DND-41 (cell line): ENCODE measurements around the gene PAK4.
"Not testable (repeated sequence)": the region's sequence is repeated elsewhere in the genome, so short reads cannot be mapped to it uniquely, and the experiment has no call there.

Experiments used
- ATAC-seq: fragments of 200-7000 bp; cut with Tn5 transposase; 3 replicates; pipeline ENCODE4 v1.9.1; 2021; ENCODE audit warnings: low read depth; ENCODE audit not compliant: insufficient read depth
- DNase-seq: peaks from one replicate; pipeline ENCODE4 v3.0.0-alpha.2; 2020
- H2AFZ ChIP-seq: 2 replicates; pipeline ENCODE4 v1.6.0; 2012; ENCODE audit warnings: low read depth, low read length
- H3K27ac ChIP-seq: 2 replicates; pipeline ENCODE4 v1.5.1; 2012; ENCODE audit warnings: low read length, inconsistent platforms
- H3K27me3 ChIP-seq: fragments of 200-600 bp; sonication (generic); 2 replicates; pipeline ENCODE4 v1.6.0; 2012; ENCODE audit warnings: low read length, mild to moderate bottlenecking, inconsistent platforms; ENCODE audit not compliant: insufficient read depth, poor library complexity
- H3K36me3 ChIP-seq: 2 replicates; pipeline ENCODE4 v1.5.1; 2012; ENCODE audit warnings: low read length, inconsistent platforms; ENCODE audit not compliant: insufficient read depth
- H3K4me1 ChIP-seq: 2 replicates; pipeline ENCODE4 v1.5.1; 2012; ENCODE audit warnings: mild to moderate bottlenecking, low read length; ENCODE audit not compliant: insufficient read depth
- H3K4me2 ChIP-seq: 2 replicates; pipeline ENCODE4 v1.6.0; 2012; ENCODE audit warnings: mild to moderate bottlenecking, moderate library complexity, low read length, inconsistent platforms; ENCODE audit not compliant: insufficient read depth
- H3K4me3 ChIP-seq, 2 experiments: fragments of 200-600 bp in 1 of 2; shearing (Covaris generic) in 1 of 2; 2 replicates each; pipeline ENCODE4 v1.5.1; 2012 to 2016; ENCODE audit warnings: inconsistent platforms in 2 of 2, low read length in 2 of 2, mild to moderate bottlenecking in 2 of 2, low read depth in 1 of 2, moderate library complexity in 1 of 2
- H3K79me2 ChIP-seq: 2 replicates; pipeline ENCODE4 v1.6.0; 2012; ENCODE audit warnings: low read length, inconsistent platforms; ENCODE audit not compliant: insufficient read depth
- H3K9ac ChIP-seq: 2 replicates; pipeline ENCODE4 v1.6.0; 2012; ENCODE audit warnings: low read depth, mild to moderate bottlenecking, inconsistent platforms, low read length, moderate library complexity
- H3K9me3 ChIP-seq: 2 replicates; pipeline ENCODE4 v1.5.1; 2012; ENCODE audit warnings: low read length, moderate library complexity, mild to moderate bottlenecking, inconsistent platforms; ENCODE audit not compliant: insufficient read depth, severe bottlenecking
- H4K20me1 ChIP-seq: 2 replicates; pipeline ENCODE4 v1.6.0; 2012; ENCODE audit warnings: low read length; ENCODE audit not compliant: insufficient read depth
- EZH2 ChIP-seq: IDR thresholded peaks from 3 replicates; pipeline ENCODE4 v1.6.1; 2012; ENCODE audit warnings: borderline replicate concordance, low read depth, mild to moderate bottlenecking, moderate library complexity, low read length, inconsistent platforms; ENCODE audit not compliant: severe bottlenecking
- TF ChIP-seq, protein P1 (sequence below): IDR thresholded peaks from 2 replicates; pipeline ENCODE4 v1.5.1; 2012; ENCODE audit warnings: borderline replicate concordance, low read length, moderate library complexity, mild to moderate bottlenecking; ENCODE audit not compliant: poor library complexity, severe bottlenecking; ENCODE audit errors: extremely low read depth

The PAK4 gene

DNA sequence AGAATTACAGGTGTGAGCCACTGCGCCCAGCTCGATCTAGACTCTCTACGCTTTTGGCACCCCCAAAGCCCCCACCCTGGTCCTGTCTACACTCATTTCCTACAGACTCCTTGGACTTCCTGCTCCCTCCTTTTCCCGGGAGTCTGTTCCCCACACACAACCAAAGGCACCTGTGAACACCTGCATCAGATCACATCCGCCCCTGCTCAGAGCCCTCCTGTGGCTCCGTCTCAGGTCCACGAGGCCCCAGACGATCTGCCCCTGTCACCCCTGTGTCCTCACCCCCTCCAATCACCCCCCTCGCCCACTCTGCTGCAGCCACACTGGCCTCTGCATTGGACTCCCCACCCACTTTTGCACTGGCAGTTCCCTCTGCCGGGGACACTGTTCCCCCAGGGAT is 12.4 kb upstream of the PAK4 start:
- H2AFZ ChIP-seq, result no peak overlapping the region
- TF ChIP-seq EZH2, result no peak
- TF ChIP-seq, protein P1, sequence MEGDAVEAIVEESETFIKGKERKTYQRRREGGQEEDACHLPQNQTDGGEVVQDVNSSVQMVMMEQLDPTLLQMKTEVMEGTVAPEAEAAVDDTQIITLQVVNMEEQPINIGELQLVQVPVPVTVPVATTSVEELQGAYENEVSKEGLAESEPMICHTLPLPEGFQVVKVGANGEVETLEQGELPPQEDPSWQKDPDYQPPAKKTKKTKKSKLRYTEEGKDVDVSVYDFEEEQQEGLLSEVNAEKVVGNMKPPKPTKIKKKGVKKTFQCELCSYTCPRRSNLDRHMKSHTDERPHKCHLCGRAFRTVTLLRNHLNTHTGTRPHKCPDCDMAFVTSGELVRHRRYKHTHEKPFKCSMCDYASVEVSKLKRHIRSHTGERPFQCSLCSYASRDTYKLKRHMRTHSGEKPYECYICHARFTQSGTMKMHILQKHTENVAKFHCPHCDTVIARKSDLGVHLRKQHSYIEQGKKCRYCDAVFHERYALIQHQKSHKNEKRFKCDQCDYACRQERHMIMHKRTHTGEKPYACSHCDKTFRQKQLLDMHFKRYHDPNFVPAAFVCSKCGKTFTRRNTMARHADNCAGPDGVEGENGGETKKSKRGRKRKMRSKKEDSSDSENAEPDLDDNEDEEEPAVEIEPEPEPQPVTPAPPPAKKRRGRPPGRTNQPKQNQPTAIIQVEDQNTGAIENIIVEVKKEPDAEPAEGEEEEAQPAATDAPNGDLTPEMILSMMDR, result no peak

DNA sequence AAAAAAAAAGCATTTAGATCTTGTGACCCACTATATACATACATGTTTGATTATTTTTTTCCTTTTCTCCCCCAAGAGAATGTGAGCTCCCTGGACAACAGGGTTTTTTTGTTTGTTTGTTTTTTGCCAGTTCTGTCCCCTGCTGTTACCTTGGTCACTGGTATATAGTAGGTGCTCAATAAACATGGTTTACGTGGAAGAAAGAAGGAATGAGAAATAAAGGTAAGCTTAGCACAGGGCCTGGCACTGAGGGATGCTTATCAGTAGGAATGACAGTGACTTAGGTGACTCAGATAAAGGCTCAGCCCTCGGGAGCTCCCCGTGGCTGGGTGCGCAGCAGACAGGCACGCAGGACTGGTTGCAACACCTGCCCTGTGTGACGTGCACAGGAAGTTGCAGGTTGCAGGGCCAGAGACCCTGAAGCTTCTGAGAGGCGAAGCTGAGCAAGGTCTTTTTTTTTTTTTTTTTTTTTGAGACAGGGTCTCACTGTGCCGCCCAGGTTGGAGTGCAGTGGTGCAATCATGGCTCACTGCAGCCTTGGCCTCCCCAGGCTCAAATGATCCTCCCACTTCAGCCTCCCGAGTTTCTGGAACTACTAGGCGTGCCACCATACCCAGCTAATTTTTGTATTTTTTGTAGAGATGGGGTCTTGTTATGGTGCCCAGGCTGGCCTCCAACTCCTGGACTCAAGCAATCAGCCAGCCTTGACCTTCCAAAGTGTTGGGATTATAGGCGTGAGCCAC is 10.3 kb upstream of the PAK4 start:
- no peaks in the 10 kb centered on the region for H3K36me3 ChIP-seq

More for the DNA sequence above, 12.4 kb upstream of the PAK4 start:
- no peaks in the 10 kb centered on the region; the same call in 1 of the 2 replicates for H4K20me1 ChIP-seq
- H3K4me1 ChIP-seq, result no peaks in the 10 kb centered on the region
- no peak overlapping the region for H3K4me2 ChIP-seq
- no peak overlapping the region for H3K27ac ChIP-seq
- H3K79me2 ChIP-seq, result no peaks in the 10 kb centered on the region
- H3K9me3 ChIP-seq, result no peaks in the 10 kb centered on the region
- no peak overlapping the region for H3K9ac ChIP-seq
- H3K36me3 ChIP-seq, result no peaks in the 10 kb centered on the region
- no peak for ATAC-seq
- H3K4me3 ChIP-seq, result no peak overlapping the region
- H3K27me3 ChIP-seq, result no peaks in the 10 kb centered on the region
- DNase-seq, result no peak

DNA sequence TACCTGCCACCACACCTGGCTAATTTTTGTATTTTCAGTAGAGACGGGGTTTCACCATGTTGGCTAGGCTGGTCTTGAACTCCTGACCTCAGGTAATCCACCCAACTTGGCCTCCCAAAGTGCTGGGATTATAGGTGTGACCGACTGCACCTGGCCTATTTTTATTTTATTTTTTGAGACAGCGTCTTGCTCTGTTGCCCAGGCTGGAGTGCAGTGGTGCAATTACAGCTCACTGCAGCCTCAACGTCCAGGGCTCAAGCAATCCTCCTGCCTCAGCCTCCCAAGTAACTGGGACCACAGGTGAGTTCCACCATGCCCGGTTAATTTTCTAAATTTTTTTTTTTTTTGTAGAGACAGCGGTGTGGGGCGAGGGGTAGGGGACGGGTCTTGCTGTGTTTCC is 8.6 kb upstream of the PAK4 start:
- not testable (repeated sequence) for DNase-seq, H2AFZ ChIP-seq, H3K4me2 ChIP-seq, H3K4me1 ChIP-seq, H3K4me3 ChIP-seq, H3K36me3 ChIP-seq, ATAC-seq, H3K27ac ChIP-seq, H4K20me1 ChIP-seq, H3K27me3 ChIP-seq, H3K9ac ChIP-seq, H3K79me2 ChIP-seq, H3K9me3 ChIP-seq

More for the DNA sequence above, 10.3 kb upstream of the PAK4 start:
- DNase-seq (no peak), ATAC-seq (no peak)
- no peaks in the 10 kb centered on the region for H3K79me2 ChIP-seq
- H3K9me3 ChIP-seq, result no peaks in the 10 kb centered on the region
- TF ChIP-seq EZH2, result no peak
- TF ChIP-seq, protein P1, result no peak
- no peak overlapping the region for H3K4me2 ChIP-seq
- no peak overlapping the region for H3K9ac ChIP-seq
- H2AFZ ChIP-seq, result no peak overlapping the region
- H3K27ac ChIP-seq, result no peak overlapping the region
- H4K20me1 ChIP-seq, result no peaks in the 10 kb centered on the region; the same call in 1 of the 2 replicates
- H3K4me1 ChIP-seq, result no peaks in the 10 kb centered on the region
- H3K4me3 ChIP-seq, result no peak overlapping the region
- H3K27me3 ChIP-seq, result no peaks in the 10 kb centered on the region

DNA sequence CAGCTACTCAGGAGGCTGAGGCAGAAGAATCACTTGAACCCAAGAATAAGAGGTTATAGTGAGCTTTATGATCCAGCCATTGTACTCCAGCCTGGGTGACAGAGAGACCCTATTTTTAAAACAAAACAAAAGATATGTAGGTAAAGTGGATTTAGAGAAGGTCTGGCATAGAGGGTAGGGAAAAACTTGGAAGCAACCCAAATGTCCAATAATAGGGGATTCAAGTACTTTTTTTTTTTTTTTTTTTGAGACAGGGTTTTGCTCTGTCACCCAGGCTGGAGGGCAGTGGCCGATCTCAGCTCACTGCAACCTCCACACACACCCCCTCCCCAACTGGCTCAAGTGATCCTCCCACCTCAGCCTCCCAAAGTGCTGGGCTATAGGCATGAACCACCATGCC is 5.8 kb upstream of the PAK4 start:
- no peak overlapping the region for H3K27ac ChIP-seq
- no peak for ATAC-seq
- DNase-seq, result no peak
- TF ChIP-seq EZH2, result no peak
- TF ChIP-seq, protein P1, result no peak
- no peak overlapping the region for H3K4me2 ChIP-seq
- no peaks in the 10 kb centered on the region for H3K4me1 ChIP-seq
- no peaks in the 10 kb centered on the region for H3K79me2 ChIP-seq
- H2AFZ ChIP-seq, result no peak overlapping the region
- H3K27me3 ChIP-seq, result no peaks in the 10 kb centered on the region
- H3K9me3 ChIP-seq, result no peaks in the 10 kb centered on the region
- no peaks in the 10 kb centered on the region for H3K36me3 ChIP-seq
- no peak overlapping the region for H3K4me3 ChIP-seq
- no peaks in the 10 kb centered on the region for H4K20me1 ChIP-seq
- H3K9ac ChIP-seq, result no peak overlapping the region
